HG03135 (cell line): ENCODE measurements around the gene PIP5K1B.
A peak's percentile ranks its signal among the peaks of the same experiment; 100 is the strongest.
"Not testable (repeated sequence)": the region's sequence is repeated elsewhere in the genome, so short reads cannot be mapped to it uniquely, and the experiment has no call there.

Experiments used
- ATAC-seq: cut with Tn5 transposase; IDR thresholded peaks from one replicate; pipeline ENCODE4 v1.9.1; 2021; ENCODE audit warnings: mild to moderate bottlenecking, moderate library complexity; ENCODE audit not compliant: unreplicated experiment

Gene PIP5K1B, protein sequence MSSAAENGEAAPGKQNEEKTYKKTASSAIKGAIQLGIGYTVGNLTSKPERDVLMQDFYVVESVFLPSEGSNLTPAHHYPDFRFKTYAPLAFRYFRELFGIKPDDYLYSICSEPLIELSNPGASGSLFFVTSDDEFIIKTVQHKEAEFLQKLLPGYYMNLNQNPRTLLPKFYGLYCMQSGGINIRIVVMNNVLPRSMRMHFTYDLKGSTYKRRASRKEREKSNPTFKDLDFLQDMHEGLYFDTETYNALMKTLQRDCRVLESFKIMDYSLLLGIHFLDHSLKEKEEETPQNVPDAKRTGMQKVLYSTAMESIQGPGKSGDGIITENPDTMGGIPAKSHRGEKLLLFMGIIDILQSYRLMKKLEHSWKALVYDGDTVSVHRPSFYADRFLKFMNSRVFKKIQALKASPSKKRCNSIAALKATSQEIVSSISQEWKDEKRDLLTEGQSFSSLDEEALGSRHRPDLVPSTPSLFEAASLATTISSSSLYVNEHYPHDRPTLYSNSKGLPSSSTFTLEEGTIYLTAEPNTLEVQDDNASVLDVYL

DNA sequence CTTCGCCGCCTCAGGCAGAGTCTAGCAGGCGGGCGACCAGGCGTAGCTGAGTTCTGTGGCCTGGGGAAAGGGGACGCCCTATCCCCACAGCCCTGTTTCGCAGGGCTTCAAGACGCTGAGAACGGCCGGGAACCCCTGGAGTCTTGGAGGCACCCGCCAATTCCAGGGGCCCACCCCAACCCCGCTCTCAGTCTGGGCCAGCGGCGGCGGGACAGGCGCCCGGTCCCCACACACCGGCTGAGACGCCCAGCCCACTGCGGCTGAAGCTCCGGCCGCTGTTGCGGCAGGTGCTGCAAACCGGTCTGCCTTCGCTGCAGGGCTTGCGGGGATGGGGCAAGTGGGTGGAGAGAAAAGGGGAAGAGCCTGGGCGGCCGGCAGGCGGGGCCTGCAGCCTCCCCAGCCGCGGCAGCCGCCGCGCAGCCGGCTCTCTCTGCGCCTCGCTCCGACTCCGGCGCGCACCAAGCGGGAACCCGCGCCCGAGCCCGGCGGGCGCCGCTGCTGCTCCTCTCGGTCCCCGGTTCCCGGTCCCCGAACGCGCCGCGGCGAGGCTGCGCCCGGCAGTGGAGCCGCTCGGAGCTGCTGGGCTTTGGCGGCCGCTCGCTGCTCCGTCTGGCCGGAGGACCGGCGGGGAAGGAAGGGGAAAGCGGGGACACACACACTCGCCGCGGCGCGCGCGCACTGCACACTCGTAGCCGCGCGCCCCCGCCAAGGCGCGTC, at the start of gene PIP5K1B:
PIP5K1B (plus strand) TSS at position 427 of the 717 bp plus-strand sequence. CDS start 117,375 bp downstream, outside the sequence.
- peak; percentile 73 for ATAC-seq

DNA sequence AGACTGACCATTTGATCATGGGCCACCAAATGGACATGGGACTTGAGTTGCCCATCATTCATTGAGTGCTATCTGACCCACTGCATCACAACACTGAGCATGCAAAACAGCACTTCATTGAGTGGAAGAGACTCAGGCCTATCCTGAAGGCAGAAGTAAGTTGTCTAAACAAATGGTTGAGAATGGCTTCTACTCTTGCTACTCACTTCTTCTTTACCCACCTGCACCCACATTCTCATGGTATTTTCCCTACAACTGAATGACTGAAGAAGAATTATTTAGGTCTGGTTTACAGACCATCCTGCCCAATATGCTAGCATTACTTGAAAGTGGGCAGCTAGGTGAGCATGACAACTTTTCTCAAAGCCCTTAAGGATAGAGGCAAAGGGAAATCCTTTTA, 41.0 kb upstream of the PIP5K1B start:
- no peak for ATAC-seq

DNA sequence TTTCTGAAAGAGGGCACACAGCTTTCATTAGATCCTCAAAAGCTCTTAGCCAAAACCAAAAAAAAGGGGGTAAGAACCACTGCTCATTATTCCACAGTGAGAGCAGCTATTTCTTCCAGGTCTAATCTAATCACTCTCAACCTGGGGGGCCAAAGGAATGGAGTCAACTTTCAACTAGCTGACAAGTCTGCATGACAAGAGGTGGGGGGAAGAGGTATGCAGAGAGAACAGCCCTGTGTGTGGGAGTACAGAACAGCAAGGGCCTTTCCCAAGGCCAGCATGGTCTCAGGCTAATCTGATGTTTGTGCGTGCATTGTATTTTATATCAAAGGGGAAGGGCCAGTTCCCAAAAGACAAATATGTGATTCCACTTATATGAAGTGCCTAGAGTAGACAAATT, 36.9 kb upstream of the PIP5K1B start:
- ATAC-seq = no peak

GRCh38 chr9:68669218-68669617, 35.8 kb upstream of the PIP5K1B start:
- ATAC-seq = no peak

DNA sequence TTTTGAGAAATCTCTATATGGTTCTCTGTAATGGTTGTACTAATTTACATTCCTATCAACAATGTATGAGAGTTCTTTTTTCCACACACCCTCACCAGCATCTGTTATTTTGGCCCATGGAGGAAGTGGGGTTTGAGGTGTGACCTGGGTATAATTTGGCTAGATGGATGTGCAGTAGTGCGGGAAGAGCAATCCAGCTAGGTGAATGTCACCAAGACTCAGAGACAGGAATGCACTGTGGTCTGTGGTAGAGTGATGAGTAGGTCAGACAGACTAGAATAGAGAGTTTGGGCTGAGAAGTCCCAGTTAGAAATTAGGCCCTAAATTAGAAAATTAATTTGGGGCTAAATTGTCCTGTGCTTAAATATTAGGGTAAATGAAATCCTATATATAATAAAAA, 32.8 kb upstream of the PIP5K1B start:
- ATAC-seq = no peak

DNA sequence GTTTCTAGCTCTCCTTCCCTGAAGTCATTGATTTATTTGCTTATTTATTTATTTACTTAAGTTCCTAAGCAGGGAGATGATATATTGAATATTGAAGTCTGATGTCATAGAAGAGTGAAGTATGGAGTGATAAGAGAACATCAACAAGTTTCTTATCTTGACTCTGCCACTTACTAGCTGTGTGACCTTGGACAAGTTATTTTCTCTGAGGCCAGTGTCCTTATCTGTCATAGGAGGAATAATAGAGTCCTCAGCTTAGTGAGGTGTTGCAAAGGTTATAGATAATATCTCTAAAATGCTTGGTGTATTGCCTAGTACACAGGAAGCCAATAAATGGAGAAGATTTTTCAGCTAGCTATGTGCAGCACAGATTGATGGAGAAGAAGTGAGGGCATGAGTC, 32.4 kb upstream of the PIP5K1B start:
- ATAC-seq = no peak

DNA sequence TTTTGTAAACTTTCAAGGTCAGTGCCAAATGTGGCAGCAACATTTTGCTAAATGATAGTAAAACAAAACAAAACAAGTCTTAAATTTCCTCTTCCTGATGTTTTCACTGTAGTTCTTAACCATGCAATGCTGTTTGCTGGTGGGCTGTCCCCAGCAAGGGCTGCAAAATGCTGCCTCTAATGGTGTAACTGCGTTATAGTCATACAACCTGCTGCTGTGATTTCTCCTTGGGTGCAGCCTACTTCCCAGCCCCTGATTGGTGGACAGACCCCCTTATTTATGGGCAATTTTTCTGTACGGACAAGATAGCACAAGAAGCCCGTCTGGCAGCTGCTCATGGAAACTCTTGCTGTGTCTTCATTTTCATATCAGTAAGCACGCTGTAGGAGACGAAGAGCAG, 26.6 kb upstream of the PIP5K1B start:
- ATAC-seq = no peak

DNA sequence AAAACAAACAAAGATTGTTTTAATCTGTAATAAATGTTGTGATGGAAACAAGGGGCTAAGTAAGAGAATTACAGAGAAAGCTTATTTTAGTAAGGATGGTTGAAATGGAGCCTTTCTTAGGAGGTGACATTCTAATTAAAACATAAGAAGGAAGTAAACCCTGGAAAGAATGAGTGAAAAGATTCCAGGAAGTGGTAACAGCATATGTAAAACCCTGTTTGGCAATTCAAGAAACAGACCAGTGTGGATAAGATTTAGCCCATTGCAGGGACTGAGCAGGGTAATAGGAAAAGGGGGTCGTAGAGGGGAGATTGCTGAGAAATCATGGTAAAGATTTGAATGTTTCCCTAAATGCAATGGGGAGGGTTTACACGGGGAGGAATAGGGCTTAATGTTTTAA, 21.6 kb upstream of the PIP5K1B start:
- no peak for ATAC-seq

- no peak for ATAC-seq
These were observed 19.8 kb upstream of the PIP5K1B start for GRCh38 chr9:68685213-68685612.

- ATAC-seq = peak; percentile 75
These were observed 19.3 kb upstream of the PIP5K1B start for GRCh38 chr9:68685770-68686169.

GRCh38 chr9:68690088-68690487, 15.0 kb upstream of the PIP5K1B start:
- no peak for ATAC-seq

GRCh38 chr9:68692519-68692918, 12.5 kb upstream of the PIP5K1B start:
- no peak for ATAC-seq

- ATAC-seq = no peak
These were observed 10.9 kb upstream of the PIP5K1B start for GRCh38 chr9:68694125-68694524.

DNA sequence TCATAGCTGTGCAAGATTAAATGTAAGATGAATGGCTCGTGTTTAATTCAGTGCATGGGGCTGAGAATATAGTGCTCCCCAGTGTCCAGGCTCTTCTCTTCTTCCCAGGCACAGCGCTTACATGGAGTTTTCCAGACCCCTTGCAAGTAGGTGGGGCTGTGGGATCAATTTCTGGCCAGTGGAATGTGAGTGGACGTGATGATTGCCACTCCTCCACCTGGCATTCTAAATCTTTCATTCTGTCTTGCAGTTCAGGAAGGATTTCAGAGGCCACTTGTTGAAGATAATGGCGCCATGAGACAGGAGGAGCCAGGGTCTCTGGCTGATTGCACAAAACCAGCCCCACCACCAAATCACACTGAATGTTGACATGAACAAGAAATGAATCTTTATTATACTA, 7.2 kb upstream of the PIP5K1B start:
- ATAC-seq = no peak

DNA sequence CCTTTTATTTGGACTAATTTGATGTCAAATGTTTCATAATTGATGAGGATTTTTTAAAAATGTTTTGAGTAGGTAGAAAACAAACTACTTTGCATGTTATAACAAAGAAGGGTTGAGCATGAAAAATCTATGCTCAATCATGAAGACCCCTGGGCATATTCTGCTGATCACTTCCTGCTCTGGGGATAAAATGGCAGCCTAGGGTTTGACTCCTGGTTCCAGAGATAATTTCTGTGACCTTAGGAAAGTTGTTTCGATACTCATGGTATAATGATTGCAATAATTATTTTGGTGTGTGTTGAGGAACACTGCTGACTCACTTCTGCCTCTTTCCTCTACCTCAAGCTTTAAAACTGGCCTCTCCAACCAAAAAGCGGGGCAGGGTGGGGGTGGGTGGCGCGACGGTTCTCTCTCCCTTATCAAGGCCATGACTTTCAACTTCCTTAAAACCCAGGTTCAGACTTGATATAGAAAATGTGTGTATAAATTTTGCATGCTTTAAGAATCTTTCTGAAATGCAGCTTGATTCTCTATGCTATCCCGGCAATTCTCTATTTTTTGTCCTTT, 6.0 kb upstream of the PIP5K1B start:
- ATAC-seq = no peak

- not testable (repeated sequence) for ATAC-seq
These were observed 5.4 kb upstream of the PIP5K1B start for GRCh38 chr9:68699625-68700024.

DNA sequence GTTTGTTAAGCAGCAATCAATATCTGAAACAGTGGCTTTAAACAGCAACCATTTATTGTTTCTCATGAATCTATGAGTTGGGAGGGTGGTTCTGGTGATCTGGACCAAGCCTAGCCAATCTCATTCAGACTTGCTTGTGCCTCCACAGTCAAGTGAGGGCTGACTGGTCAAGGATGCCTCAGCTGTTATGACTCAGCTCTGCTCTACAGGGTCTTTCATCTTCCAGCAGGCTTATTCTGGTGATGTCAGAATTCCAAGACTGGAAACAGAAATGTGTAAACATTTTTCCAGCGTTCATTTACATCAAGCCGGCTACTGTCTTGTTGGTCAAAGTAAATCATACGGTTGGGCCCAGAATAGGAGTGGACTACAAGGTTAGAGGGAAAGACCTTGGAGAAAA, 2.5 kb upstream of the PIP5K1B start:
- no peak for ATAC-seq

GRCh38 chr9:68703672-68704071, 1.4 kb upstream of the PIP5K1B start:
- ATAC-seq = no peak

DNA sequence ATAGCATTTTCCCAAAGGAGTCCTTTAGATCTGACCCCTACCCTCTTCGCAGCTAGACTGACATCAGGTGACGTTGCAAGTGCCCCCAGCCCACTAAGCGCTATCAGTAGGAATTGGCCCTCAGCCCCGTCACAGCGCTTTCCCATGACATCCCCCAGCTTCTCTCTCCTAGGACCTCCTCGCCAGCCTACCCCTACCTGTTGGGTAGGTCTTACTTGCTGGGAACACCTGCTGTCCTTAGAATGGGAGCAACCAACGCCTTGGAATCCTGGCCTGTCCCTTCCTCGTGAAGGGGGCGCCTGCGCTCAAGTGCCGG, 584 bp upstream of the PIP5K1B start:
- no peak for ATAC-seq

DNA sequence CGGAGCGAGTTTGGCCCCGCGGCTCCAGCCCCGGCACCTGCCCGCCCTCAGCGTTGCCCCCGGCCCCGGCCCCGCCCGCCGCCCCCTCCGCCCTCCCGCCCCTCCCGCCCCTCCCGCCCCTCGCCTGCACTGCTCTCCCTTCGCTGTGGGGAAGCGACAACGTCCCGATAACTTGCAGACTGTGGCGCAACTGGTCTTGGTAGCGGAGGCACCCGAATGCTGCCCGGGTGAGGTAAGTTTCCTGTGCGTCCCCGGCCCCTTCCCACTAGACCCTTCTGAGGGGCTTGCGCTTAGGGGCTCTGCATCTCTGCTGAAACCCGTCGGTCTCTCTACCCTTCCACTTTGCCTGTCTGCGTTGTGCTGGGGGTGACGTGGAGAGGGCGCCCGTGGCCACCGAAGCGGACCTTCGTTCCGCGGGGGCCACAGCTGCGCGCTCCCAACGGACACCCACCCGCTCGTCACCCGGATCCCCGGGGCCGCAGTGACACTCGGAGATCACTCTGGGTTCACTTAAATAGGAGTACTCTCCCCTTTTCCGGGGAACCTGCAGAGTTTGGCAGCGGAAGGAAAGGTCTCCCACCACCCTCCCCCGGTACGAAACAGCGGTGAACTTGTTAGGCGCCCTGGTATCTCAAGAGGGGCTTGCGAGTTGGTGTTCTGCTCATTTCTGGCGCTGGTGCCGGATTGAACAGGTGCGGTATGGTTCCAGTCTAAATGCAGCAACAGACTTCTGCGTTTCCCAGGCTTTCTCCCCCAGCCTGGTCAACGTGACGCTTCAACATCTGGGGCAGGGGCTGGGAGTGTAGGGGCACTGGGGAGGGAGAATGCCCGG, 707 bp downstream of the PIP5K1B start:
- peak; percentile 11 for ATAC-seq
